Activated T-helper 1 cell treated with anti-CD3 and anti-CD28 coated beads, Interleukin-2, amount 50 U/mL, for 16 hours (primary cell): Measurements from ENCODE around the gene DGKQ.

Source experiments
- DNase-seq, 2 donors: peaks; one replicate each; pipeline ENCODE4 v3.0.0-alpha.2; 2020; ENCODE audit warnings: low read depth in 1 of 2, low spot score in 1 of 2

The DGKQ gene

DNA sequence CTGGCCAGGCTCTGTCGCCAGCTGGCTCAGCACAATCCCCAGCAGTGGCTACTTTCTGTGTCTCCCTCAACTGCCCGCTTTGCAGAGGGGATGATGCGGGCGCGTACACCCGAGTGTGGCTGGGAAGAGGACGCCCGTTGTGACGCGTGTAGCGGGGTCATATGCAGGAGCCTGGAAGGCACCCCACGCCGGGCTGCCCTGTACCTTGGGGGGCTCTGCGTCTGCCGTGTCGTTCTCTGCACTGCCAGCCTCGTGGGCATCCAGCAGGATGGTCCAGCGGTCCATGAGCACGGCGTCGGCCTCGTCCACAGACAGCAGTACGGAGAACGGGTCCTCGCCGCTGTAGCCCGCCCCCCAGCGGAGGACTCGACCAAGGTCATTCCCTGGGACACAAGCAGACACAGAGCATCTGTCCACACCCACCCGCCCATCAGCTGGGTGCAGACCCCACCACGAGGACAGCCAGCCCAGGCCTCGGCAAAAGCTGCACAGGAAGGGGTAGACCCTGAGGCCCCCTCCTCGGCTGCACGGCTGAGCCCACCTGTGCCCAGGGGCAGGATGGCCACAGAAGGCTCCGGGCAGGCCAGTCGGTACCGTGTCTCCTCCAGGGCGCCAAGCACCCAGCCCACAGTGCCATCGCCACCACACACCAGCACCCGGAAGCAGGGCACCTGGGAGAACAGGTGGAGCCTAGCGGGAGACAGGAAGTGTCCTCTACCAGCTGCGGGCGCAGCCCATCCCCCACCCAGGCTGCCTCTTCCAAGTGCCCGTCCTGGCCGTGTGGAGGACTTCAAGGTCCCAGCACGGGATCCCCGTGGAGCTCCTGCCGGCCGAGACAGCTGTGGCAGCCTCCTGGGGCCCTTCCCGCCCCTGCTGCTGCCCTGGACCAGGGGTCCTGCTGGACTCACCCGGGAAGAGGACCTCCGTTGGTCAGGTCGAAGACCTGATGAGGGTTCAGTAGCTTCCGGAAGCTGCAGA lies 10.8 kb downstream of the DGKQ start:
- no peak for DNase-seq

GRCh38 chr4:961351-962230 lies 11.8 kb downstream of the DGKQ start:
- no peak for DNase-seq

- no peak for DNase-seq
These were observed 12.6 kb downstream of the DGKQ start for GRCh38 chr4:960636-961350.

- DNase-seq = no peak
These were observed 13.2 kb downstream of the DGKQ start for GRCh38 chr4:960140-960635.

GRCh38 chr4:959338-960139 lies 13.8 kb downstream of the DGKQ start:
- DNase-seq = no peak

DNA sequence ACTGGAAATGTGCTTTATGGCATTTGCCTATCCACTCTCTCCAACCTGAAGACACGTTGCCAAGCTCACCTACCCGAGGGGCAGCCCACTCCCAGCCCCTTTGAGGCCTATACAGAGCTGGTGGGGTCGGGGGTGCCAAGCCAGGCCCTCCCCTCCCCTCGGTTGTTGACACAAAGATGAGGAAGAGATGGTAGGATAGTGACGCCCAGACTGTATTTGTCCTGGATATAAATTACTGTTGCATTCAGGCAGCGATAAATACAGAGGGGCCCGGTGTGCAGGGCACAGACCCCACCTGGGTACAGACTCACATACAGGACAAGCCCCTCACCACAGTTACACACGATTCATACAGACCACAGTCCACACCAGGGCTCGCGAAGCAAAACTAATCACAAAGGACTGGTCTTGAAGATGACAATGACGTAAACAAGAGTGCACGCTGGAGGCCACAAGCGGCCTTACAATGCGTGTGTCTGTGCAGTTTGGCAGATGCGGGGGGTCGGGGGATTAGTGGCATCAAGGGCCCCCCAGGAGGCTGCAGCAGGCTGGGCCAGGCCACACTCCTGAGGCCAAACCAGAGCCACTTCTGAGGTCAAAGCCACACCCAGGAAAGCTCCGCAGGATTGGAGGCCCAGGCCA lies 14.6 kb downstream of the DGKQ start:
- DNase-seq = no peak

DNA sequence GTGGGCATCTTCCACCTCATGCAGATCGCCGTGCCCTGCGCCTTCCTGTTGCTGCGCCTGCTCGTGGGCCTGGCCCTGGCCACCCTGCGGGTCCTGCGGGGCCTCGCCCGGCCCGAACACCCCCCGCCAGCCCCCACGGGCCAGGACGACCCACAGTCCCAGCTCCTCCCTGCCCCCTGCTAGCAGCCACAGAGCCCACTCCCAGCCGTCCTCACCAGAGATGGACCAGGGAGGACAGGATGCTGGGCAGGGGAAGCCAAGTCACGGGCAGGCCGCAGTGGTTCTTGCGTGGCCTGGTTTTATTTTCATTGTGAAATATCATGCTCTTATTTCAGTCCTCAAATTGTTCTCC lies 15.1 kb downstream of the DGKQ start:
- no peak for DNase-seq

DNA sequence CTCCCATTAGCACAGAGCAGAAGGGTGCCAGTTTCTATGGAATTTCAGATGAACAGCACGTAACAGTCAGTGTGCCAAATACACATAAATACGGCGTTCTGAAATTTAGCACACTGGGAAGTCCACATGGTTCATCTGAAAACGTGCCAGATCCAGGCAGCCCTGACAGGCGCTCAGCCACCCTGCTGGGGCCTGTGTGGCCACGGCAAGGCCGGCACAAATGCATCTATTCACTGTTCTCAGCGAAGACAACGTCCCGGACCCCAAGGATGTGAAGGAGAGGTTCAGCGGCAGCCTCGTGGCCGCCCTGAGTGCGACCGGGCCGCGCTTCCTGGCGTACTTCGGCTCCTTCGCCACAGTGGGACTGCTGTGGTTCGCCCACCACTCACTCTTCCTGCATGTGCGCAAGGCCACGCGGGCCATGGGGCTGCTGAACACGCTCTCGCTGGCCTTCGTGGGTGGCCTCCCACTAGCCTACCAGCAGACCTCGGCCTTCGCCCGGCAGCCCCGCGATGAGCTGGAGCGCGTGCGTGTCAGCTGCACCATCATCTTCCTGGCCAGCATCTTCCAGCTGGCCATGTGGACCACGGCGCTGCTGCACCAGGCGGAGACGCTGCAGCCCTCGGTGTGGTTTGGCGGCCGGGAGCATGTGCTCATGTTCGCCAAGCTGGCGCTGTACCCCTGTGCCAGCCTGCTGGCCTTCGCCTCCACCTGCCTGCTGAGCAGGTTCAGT lies 15.6 kb downstream of the DGKQ start:
- DNase-seq = no peak

DNA sequence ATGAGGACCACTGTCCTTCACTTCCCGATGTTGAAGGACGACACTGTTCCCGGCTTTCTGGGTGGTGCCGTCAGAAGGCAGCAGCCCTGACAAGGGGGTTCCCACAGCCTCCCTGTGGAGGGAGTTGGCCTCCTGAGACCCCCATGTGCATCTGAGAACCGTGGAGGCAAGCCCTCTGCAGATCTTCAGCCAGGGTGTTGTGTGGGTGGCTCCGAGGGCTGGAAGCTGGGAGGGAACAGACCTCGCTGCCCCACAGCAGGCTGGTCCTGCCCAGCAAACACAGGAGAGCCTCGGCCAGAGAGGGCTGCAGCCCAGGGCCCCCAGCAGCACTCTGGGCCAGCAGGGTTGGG lies 16.2 kb downstream of the DGKQ start:
- no peak for DNase-seq

DNA sequence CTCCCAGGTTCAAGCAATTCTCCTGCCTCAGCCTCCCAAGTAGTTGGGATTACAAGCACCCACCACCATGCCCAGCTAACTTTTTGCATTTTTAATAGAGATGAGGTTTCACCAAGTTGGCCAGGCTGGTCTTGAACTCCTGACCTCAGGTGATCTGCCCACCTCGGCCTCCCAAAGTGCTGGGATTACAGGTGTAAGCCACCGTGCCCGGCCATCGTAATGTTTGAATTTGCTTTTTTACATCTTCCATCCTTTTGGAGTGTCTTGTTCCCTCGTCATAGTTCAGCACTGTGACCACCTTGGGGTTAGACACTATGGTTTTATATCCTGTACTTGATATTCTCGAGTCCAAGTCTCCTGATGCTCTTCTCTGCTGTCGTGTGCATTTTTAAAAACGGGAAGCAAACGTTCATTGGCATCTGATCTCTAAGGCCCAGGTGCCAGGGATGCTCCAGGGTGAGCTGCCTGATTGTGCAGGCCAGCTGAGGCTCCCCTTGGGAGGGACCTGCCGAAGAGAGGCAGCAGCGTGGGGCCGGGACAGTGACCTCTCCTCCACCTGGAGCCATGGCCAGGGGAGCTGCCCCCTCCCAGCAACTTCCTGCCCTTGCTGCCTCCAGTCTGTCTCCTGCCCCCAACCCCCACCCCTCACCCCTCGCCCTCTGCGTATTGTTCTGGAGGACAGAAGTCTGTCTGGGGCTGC lies 16.7 kb downstream of the DGKQ start:
- DNase-seq = no peak

DNA sequence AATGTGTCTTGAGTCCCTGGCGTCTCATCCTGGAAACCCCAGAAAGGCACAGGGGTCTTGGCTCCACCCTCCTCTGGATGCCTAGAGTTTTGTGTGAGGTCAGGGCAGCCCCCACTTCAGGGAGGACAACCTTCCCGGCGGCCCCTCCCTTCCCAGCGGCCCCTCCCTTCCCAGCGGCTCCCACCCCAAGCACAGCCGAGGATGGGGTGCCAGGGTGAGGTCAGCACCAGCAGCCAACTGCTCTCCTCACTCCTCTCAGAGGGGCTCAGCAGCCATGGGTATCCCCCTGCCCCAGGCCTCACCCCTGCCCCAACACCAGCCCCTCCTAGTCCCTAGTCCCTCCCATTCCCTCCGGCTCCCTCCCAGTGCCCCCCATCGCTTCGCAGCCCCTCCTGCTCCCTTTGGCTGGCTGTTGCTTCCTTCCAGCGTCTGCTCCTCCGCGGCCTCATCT lies 17.4 kb downstream of the DGKQ start:
- no peak for DNase-seq

DNA sequence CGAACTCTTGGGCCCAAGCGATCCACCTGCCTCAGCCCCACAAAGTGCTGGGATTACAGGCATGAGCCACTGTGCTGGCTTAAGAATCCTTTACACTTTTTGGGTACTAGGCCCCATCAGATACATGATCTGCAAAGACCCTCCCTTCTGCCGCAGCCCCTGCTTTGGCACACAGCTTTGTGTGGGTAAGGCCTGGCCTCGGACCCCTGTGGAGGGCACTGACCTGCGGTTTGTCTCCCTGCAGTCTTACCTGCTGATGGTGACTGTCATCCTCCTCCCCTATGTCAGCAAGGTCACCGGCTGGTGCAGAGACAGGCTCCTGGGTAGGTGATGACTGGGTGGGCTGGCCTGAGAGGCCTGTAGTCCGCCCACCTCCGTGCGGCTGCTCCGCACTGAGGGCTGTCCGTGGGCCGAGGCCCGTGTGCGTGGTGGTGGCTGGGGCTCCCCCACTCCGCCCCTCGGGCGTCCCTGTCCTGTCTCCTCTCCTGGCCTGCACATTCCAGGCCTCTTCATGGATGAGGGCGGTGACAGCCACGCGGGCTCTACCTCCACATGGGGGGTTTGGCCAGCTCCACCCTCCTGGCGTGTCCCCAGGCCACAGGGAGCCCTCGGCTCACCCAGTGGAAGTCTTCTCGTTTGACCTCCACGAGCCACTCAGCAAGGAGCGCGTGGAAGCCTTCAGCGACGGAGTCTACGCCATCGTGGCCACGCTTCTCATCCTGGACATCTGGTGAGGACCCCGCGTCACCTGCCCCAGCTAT lies 18.0 kb downstream of the DGKQ start:
- DNase-seq = no peak

DNA sequence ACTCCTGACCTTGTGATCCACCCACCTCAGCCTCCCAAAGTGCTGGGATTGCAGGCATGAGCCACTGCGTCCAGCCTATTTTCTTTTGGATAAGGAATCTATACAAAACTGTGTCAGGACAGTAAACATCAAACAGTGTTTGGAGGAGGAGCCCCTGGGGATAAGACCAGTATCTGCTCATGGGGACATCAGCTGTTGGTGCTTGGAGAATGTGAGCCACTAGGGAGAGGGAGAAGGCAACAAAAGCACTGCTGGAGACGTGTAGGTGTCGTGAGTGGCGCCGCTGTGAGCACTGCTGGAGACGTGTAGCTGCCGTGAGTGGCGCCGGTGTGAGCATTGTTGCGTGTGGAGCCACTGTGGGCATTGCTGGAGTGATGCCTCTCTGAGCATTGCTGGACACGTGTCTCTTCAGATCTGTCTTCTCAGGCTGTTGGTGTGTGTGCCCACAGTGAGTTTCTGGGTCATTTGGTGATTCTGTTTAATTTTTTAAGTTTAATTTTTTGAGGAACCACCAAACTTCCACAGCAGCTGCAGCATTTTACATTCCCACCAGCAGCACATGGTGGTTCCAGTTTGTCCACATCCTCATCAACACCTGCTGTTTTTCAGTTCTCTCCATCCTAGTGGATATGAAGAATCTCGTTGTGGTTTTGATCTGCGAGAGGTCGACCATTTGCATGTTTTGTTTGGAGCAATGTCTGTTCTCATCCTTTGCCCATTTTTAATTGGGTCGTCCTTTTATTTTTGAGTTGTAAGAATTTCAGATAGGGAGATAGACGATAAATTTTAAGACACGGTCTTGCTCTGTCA lies 19.0 kb downstream of the DGKQ start:
- no peak for DNase-seq

GRCh38 chr4:953574-953915 lies 19.8 kb downstream of the DGKQ start:
- no peak for DNase-seq

DNA sequence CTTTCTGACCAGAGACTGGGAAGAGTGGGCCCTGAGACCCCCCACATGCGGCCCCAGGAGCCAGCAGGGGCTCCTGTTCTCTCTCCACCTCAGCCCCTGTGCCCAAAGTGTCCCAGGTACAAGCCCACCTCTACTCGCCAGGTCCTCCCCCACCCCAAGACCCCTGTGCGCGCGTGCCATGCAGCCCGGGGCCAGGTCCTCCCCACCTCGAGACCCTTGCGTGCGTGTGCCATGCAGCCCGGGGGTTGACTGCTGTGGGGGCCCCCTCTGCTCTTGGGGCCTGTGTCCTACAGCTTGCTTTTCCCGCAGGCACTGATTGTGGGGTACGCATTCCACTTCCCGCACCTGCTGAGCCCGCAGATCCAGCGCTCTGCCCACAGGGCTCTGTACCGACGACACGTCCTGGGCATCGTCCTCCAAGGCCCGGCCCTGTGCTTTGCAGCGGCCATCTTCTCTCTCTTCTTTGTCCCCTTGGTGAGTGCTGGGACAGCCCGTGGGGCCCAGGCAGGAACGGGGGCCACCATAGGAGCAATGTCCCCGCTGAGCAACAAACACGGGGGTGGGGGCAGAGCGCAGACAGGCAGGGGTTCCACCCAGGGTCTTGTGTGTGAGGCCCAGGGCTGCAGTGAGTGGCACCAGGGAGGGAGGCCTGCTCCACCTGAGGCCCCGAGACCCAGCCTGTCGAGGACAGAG lies 20.3 kb downstream of the DGKQ start:
- DNase-seq = no peak

DNA sequence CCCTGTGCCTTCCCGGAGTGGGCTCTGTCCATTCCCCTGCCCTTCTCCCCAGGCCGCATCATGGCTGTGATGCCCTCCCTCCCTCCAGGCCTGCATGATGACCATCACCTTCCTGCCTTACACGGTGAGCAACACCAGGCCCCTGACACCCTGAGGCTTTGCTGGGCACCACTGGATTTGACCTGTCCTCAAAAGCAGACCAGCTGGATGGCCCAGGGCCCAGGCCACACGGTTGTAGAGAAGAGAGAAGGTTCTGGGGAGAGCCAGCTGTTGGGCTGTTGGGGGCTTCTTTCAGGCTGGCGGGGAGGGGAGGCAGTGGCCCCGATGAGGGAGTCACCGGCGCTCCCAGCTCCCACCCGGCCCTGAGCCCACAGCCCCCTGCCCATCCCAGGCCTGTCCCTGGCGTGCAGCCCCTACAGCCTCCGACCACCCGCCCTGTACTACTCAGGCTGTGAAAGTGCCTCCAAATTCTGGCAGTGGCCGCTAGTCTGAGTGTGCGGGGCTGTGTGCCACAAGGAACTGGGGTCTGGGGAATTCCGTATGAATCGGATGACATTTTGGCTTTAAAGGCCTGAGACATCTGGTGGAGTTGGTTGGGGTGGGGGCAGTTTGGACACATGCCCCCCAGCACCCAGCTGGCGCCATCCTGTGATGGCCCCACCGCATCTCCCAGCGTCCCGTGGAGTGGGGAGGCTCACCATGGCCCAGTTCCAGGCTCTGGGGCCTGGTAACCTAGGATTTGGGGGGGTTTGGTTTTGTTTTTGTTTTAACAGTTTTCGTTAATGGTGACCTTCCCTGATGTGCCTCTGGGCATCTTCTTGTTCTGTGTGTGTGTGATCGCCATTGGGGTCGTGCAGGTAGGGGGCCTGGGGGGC lies 21.5 kb downstream of the DGKQ start:
- DNase-seq = no peak
